GM12874 (cell line): ENCODE results near the gene FAIM2.

Experiments used
- CTCF ChIP-seq: IDR thresholded peaks from 2 replicates; pipeline ENCODE4 v1.5.1; 2011; ENCODE audit warnings: low read depth, mild to moderate bottlenecking, control low read depth, low read length, moderate library complexity; ENCODE audit not compliant: insufficient read depth

The FAIM2 gene

GRCh38 chr12:49824895-49825294 is 78.8 kb downstream of the FAIM2 start:
- no peak for TF ChIP-seq CTCF

GRCh38 chr12:49824416-49824815 is 79.3 kb downstream of the FAIM2 start:
- no peak for TF ChIP-seq CTCF

GRCh38 chr12:49823951-49824350 is 79.7 kb downstream of the FAIM2 start:
- TF ChIP-seq CTCF: no peak

- no peak for TF ChIP-seq CTCF
These were observed 80.3 kb downstream of the FAIM2 start for GRCh38 chr12:49823350-49823749.

- no peak for TF ChIP-seq CTCF
These were observed 82.1 kb downstream of the FAIM2 start for GRCh38 chr12:49821373-49822287.

- no peak for TF ChIP-seq CTCF
These were observed 83.9 kb downstream of the FAIM2 start for GRCh38 chr12:49819786-49820185.

GRCh38 chr12:49818241-49818895 is 85.3 kb downstream of the FAIM2 start:
- TF ChIP-seq CTCF: no peak
